Measurements from ENCODE around the gene ADGRL4. TPM values are rescaled to one million over a fixed set of nuclear protein-coding genes. Genes with fewer than 3 reads are reported as not detected.

The ADGRL4 gene
- total and polyA plus RNA-seq, 2 donors (not counting 1 experiment from before 2014, with no cell fraction given): 3.8 to 5.0 TPM

GRCh38 chr1:79005945-79006344, 585 bp downstream of the ADGRL4 start:
- no peaks in the 10 kb centered on the region for H3K79me2 ChIP-seq (ENCODE audit: control insufficient read depth, insufficient read depth, low read length)
- peak overlapping the region; percentile 51 to 67 (median 58) for H3K4me3 ChIP-seq (replicated peaks in 1 of 4; ENCODE audit: control extremely low read depth in 1 of 4, insufficient read depth in 1 of 4, low read depth in 3 of 4, low read length in 4 of 4)
- no peaks in the 10 kb centered on the region for H3K27me3 ChIP-seq (ENCODE audit: control insufficient read depth, insufficient read depth, low read length)
- no peaks in the 10 kb centered on the region for H4K20me1 ChIP-seq (ENCODE audit: control insufficient read depth, extremely low read depth, insufficient read depth, low read length)
- no peaks in the 10 kb centered on the region for H3K36me3 ChIP-seq (ENCODE audit: control insufficient read depth, insufficient read depth, low read length)
- TF ChIP-seq EZH2 (IDR thresholded peaks at IDR 0.05; ENCODE audit: low read length, missing control alignments): no peak
- no peak for TF ChIP-seq CTCF (conservative IDR thresholded peaks at IDR 0.05 in 1 of 2, IDR thresholded peaks at IDR 0.05 in 1 of 2; ENCODE audit: low read depth in 1 of 2, low read length in 2 of 2)
- peak overlapping the region; percentile 78 for H3K4me2 ChIP-seq (ENCODE audit: extremely low read depth, insufficient read depth, low read length)
- H3K9ac ChIP-seq (ENCODE audit: insufficient read depth, low read length): no peak overlapping the region
- peak overlapping the region; percentile 81 for H2AFZ ChIP-seq (ENCODE audit: low read length)
- no peaks in the 10 kb centered on the region for H3K4me1 ChIP-seq (ENCODE audit: control insufficient read depth, extremely low read depth, insufficient read depth, low read length)
- DNase-seq (ENCODE audit: low read depth in 2 of 2): peak; percentile 27 to 69
- H3K27ac ChIP-seq (ENCODE audit: insufficient read depth, low read length): peak overlapping the region; percentile 38
- no peaks in the 10 kb centered on the region for H3K9me3 ChIP-seq (ENCODE audit: control insufficient read depth, insufficient read depth, low read depth, low read length)

GRCh38 chr1:79004916-79005315, 1.6 kb downstream of the ADGRL4 start:
- Histone ChIP-seq H2AFZ (ENCODE audit: low read length) (no peak overlapping the region), H3K9ac (ENCODE audit: insufficient read depth, low read length) (no peak overlapping the region), H3K79me2 (ENCODE audit: control insufficient read depth, insufficient read depth, low read length) (no peaks in the 10 kb centered on the region), H4K20me1 (ENCODE audit: control insufficient read depth, extremely low read depth, insufficient read depth, low read length) (no peaks in the 10 kb centered on the region), H3K9me3 (ENCODE audit: control insufficient read depth, insufficient read depth, low read depth, low read length) (no peaks in the 10 kb centered on the region), H3K27ac (ENCODE audit: insufficient read depth, low read length) (no peak overlapping the region), H3K4me3 (replicated peaks in 1 of 4; ENCODE audit: control extremely low read depth in 1 of 4, insufficient read depth in 1 of 4, low read depth in 3 of 4, low read length in 4 of 4) (no peak overlapping the region), H3K36me3 (ENCODE audit: control insufficient read depth, insufficient read depth, low read length) (no peaks in the 10 kb centered on the region), H3K4me2 (ENCODE audit: extremely low read depth, insufficient read depth, low read length) (peak overlapping the region; percentile 8), H3K27me3 (ENCODE audit: control insufficient read depth, insufficient read depth, low read length) (no peaks in the 10 kb centered on the region), H3K4me1 (ENCODE audit: control insufficient read depth, extremely low read depth, insufficient read depth, low read length) (no peaks in the 10 kb centered on the region)
- DNase-seq (ENCODE audit: low read depth in 2 of 2): peak in 1 of 2 donors; percentile 9
- TF ChIP-seq EZH2 (IDR thresholded peaks at IDR 0.05; ENCODE audit: low read length, missing control alignments): no peak
- TF ChIP-seq CTCF (conservative IDR thresholded peaks at IDR 0.05 in 1 of 2, IDR thresholded peaks at IDR 0.05 in 1 of 2; ENCODE audit: low read depth in 1 of 2, low read length in 2 of 2): no peak

GRCh38 chr1:78996791-78997190, 9.7 kb downstream of the ADGRL4 start:
- TF ChIP-seq EZH2 (IDR thresholded peaks at IDR 0.05; ENCODE audit: low read length, missing control alignments): no peak
- TF ChIP-seq CTCF (conservative IDR thresholded peaks at IDR 0.05 in 1 of 2, IDR thresholded peaks at IDR 0.05 in 1 of 2; ENCODE audit: low read depth in 1 of 2, low read length in 2 of 2): no peak
- no peak overlapping the region for H3K4me3 ChIP-seq (replicated peaks in 1 of 4; ENCODE audit: control extremely low read depth in 1 of 4, insufficient read depth in 1 of 4, low read depth in 3 of 4, low read length in 4 of 4)
- H4K20me1 ChIP-seq (ENCODE audit: control insufficient read depth, extremely low read depth, insufficient read depth, low read length): no peaks in the 10 kb centered on the region
- no peaks in the 10 kb centered on the region for H3K79me2 ChIP-seq (ENCODE audit: control insufficient read depth, insufficient read depth, low read length)
- H3K36me3 ChIP-seq (ENCODE audit: control insufficient read depth, insufficient read depth, low read length): no peaks in the 10 kb centered on the region
- H3K27me3 ChIP-seq (ENCODE audit: control insufficient read depth, insufficient read depth, low read length): no peaks in the 10 kb centered on the region
- H2AFZ ChIP-seq (ENCODE audit: low read length): no peak overlapping the region
- H3K27ac ChIP-seq (ENCODE audit: insufficient read depth, low read length): no peak overlapping the region
- no peaks in the 10 kb centered on the region for H3K9me3 ChIP-seq (ENCODE audit: control insufficient read depth, insufficient read depth, low read depth, low read length)
- no peaks in the 10 kb centered on the region for H3K4me1 ChIP-seq (ENCODE audit: control insufficient read depth, extremely low read depth, insufficient read depth, low read length)
- no peak overlapping the region for H3K4me2 ChIP-seq (ENCODE audit: extremely low read depth, insufficient read depth, low read length)
- H3K9ac ChIP-seq (ENCODE audit: insufficient read depth, low read length): no peak overlapping the region
- no peak for DNase-seq (ENCODE audit: low read depth in 2 of 2)

Data from fibroblast of lung (primary cell).